Spleen (tissue), 11 donors: ENCODE data around the gene DNMT3B. TPM values are rescaled to one million over a fixed set of nuclear protein-coding genes. Genes with fewer than 3 reads are reported as not detected.

Experiments
- DNase-seq: peaks from one replicate; pipeline ENCODE4 v3.0.0-alpha.2; 2020
- H3K27ac ChIP-seq, 8 donors: fragments of 200-600 bp; sonication (generic) in 7 of 8; 1 replicate in 4 of 8; 2 replicates in 4 of 8; pipeline versions ENCODE4 v1.5.0 to v1.8.0; 2016 to 2021; ENCODE audit warnings: inconsistent platforms in 4 of 8, mild to moderate bottlenecking in 4 of 8, moderate library complexity in 1 of 8
- H3K27me3 ChIP-seq, 7 donors: fragments of 200-600 bp; sonication (generic) in 6 of 7; replicated peaks in 1 of 7; 1 replicate in 4 of 7; 2 replicates in 3 of 7; pipeline versions ENCODE4 v1.5.0 to v1.8.0; 2016 to 2021; ENCODE audit warnings: inconsistent platforms in 3 of 7, mild to moderate bottlenecking in 1 of 7
- H3K36me3 ChIP-seq, 6 donors: fragments of 200-600 bp; sonication (generic) in 5 of 6; 1 replicate in 4 of 6; 2 replicates in 2 of 6; pipeline versions ENCODE4 v1.5.0 to v1.8.0; 2016 to 2021; ENCODE audit warnings: inconsistent platforms in 2 of 6
- H3K4me1 ChIP-seq, 6 donors: fragments of 200-600 bp; sonication (generic) in 5 of 6; 1 replicate in 3 of 6; 2 replicates in 3 of 6; pipeline versions ENCODE4 v1.5.0 to v1.8.0; 2016 to 2021; ENCODE audit warnings: inconsistent platforms in 3 of 6
- H3K4me3 ChIP-seq, 8 donors: fragments of 200-600 bp; sonication (generic) in 7 of 8; 1 replicate in 4 of 8; 2 replicates in 4 of 8; pipeline versions ENCODE4 v1.5.0 to v1.8.0; 2016 to 2021; ENCODE audit warnings: inconsistent platforms in 4 of 8, mild to moderate bottlenecking in 4 of 8, moderate library complexity in 2 of 8
- H3K9me3 ChIP-seq, 8 donors: fragments of 200-600 bp; sonication (generic) in 7 of 8; 1 replicate in 4 of 8; 2 replicates in 4 of 8; pipeline versions ENCODE4 v1.5.0 to v1.8.0; 2016 to 2021; ENCODE audit warnings: inconsistent platforms in 4 of 8
- POLR2A ChIP-seq, 3 donors: fragments of 450-650 bp; IDR thresholded peaks; one replicate each; pipeline ENCODE4 v1.5.1; 2017; ENCODE audit warnings: antibody characterized with exemption in 3 of 3, mild to moderate bottlenecking in 1 of 3
- POLR2AphosphoS5 ChIP-seq, 3 donors: sonication (generic); formaldehyde crosslinking; IDR thresholded peaks; one replicate each; pipeline ENCODE4 v1.5.1; 2017; ENCODE audit warnings: antibody characterized with exemption in 3 of 3
- WGBS, 5 donors: extraction: QIAGEN DNeasy Blood & Tissue Kit in 3 of 5; methylation state at CpG; one replicate each; pipeline versions ENCODE4 v1.1.5 to v1.1.7; 2013 to 2018; 5-methylcytosine and 5-hydroxymethylcytosine counted together
- intact Hi-C: fragments of 100-400 bp; cut with DNase I; formaldehyde crosslinking; loops from one replicate; pipeline ENCODE4 v1.15.0; 2023; ENCODE audit warnings: low total_unique reads
- polyA plus RNA-seq, 3 donors: library from polyadenylated mRNA; stranded (reverse); fragments of 200-250 nt; gene quantifications; one replicate each; pipeline ENCODE4 v1.2.1, GENCODE V29; 2013
- total RNA-seq, 7 donors: library from RNA; depleted of rRNA in 3 of 7; stranded (reverse); fragments of >200 nt in 3 of 7; fragmentation: NEBNext Ultra II Directional in 4 of 7; extraction: Animal tissue kit (Norgen Biotek cat#: 25700) in 4 of 7; gene quantifications; one replicate each; pipeline versions ENCODE4 v1.1.0 to v1.2.1, GENCODE V29; 2016 to 2021
- TF ChIP-seq, protein P1 (sequence below), 11 experiments: fragments of 200-600 bp in 7 of 11; fragments of 450-650 bp in 4 of 11; sonication (generic) in 4 of 11; IDR thresholded peaks in 8 of 11; conservative IDR thresholded peaks in 3 of 11; 1 replicate in 7 of 11; 2 replicates in 4 of 11; pipeline versions ENCODE4 v1.4.0 to v1.8.0; 2016 to 2021; ENCODE audit warnings: antibody characterized with exemption in 11 of 11, inconsistent platforms in 4 of 11, mild to moderate bottlenecking in 1 of 11
- donor health status: healthy with polysubstance abuse.
- donor health status: DM: no; HTN: no; CAD: no; lungs with moderate emphysema.
- donor health status: DM: no; HTN: no; CAD: no.
- donor health status: Bipolar disorder and iron deficiency.
- donor health status: healthy.
- donor health status: DM: no; HTN: no; CAD: no.
- donor health status: DM: yes; HTN: yes; CAD: no.

The DNMT3B gene
- total and polyA plus RNA-seq, 10 donors = 0.20 to 1.6 (median 0.99) TPM

DNA sequence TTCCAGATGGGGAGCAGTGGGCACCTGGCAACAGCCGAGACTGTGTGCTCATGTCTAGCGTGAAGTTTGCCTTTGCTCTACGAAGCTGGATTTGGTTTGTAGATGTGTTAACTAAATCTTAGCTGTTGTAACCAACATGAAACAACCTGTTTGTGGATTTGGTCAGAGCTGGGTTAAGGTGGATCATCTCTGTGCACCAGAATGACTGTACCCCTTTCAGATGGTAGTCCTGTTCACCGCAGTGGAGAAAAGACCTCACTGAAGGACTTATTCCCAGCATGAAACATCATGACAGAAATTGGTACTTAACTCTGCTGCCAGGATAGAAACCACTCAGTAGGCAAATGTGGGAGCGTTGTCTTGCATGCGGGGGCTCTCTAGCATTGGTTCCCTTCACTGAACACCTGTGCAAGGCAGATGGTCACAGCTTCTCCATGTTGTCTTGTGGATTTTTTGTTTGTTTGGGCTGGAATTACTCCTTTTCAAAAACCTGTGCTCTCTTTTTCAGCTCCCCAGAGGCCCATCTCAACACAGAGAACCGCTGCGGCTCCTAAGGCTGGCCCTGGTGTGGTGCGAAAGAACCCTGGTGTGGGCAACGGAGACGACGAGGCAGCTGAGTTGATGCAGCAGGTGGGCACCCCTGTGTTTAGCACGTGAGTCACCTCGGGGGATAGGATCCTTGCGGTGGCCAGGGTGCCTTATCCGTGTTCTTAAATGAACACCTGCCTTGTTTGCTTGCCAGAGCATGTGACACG lies 77.2 kb downstream of the DNMT3B start:
- no peak overlapping the region for H3K4me3 ChIP-seq
- no peaks in the 10 kb centered on the region for H3K9me3 ChIP-seq
- H3K36me3 ChIP-seq = peaks cover 8 to 100% (median 84%) of the 10 kb centered on the region in 6 donors
- WGBS, 5 donors = 86 to 92% (median 92%) methylated on average over 17 of the region's 17 CpGs
- intact Hi-C loops = no loop called here
- TF ChIP-seq POLR2AphosphoS5 (IDR thresholded peaks at IDR 0.05) (no peak), POLR2A (IDR thresholded peaks at IDR 0.05) (no peak)
- TF ChIP-seq, protein P1, sequence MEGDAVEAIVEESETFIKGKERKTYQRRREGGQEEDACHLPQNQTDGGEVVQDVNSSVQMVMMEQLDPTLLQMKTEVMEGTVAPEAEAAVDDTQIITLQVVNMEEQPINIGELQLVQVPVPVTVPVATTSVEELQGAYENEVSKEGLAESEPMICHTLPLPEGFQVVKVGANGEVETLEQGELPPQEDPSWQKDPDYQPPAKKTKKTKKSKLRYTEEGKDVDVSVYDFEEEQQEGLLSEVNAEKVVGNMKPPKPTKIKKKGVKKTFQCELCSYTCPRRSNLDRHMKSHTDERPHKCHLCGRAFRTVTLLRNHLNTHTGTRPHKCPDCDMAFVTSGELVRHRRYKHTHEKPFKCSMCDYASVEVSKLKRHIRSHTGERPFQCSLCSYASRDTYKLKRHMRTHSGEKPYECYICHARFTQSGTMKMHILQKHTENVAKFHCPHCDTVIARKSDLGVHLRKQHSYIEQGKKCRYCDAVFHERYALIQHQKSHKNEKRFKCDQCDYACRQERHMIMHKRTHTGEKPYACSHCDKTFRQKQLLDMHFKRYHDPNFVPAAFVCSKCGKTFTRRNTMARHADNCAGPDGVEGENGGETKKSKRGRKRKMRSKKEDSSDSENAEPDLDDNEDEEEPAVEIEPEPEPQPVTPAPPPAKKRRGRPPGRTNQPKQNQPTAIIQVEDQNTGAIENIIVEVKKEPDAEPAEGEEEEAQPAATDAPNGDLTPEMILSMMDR (IDR thresholded peaks at IDR 0.05 in 8 of 11, conservative IDR thresholded peaks at IDR 0.05 in 3 of 11) = no peak
- H3K27me3 ChIP-seq = no peaks in the 10 kb centered on the region
- no peak overlapping the region for H3K27ac ChIP-seq
- peaks cover 0 to 17% (median 0%) of the 10 kb centered on the region in 6 donors for H3K4me1 ChIP-seq
- no peak for DNase-seq

DNA sequence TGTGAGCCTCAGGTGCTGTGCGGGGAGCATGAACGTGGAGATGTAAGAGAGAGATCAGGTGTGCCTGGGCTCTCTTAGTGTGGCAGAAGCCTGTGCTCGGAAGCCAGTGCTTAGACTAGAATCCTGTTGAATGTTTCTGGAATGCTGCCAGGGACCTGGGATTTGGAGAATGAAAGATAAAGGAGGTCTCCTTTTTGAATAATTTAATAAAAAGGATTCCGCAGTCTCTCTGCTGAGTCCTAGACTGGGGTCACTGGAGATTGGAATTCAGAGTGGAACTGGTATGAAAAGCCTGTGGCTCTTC lies 77.7 kb downstream of the DNMT3B start:
- TF ChIP-seq POLR2A (IDR thresholded peaks at IDR 0.05) (no peak), POLR2AphosphoS5 (IDR thresholded peaks at IDR 0.05) (no peak)
- TF ChIP-seq, protein P1 (IDR thresholded peaks at IDR 0.05 in 8 of 11, conservative IDR thresholded peaks at IDR 0.05 in 3 of 11) = no peak
- no peak for DNase-seq
- intact Hi-C loops = no loop called here
- WGBS, 5 donors = 78 to 96% (median 89%) methylated on average over 4 of the region's 4 CpGs
- H3K36me3 ChIP-seq = peaks cover 8 to 100% (median 82%) of the 10 kb centered on the region in 6 donors
- no peak overlapping the region for H3K27ac ChIP-seq
- H3K9me3 ChIP-seq = no peaks in the 10 kb centered on the region
- no peaks in the 10 kb centered on the region for H3K27me3 ChIP-seq
- H3K4me3 ChIP-seq = no peak overlapping the region
- peaks cover 0 to 17% (median 0%) of the 10 kb centered on the region in 6 donors for H3K4me1 ChIP-seq

DNA sequence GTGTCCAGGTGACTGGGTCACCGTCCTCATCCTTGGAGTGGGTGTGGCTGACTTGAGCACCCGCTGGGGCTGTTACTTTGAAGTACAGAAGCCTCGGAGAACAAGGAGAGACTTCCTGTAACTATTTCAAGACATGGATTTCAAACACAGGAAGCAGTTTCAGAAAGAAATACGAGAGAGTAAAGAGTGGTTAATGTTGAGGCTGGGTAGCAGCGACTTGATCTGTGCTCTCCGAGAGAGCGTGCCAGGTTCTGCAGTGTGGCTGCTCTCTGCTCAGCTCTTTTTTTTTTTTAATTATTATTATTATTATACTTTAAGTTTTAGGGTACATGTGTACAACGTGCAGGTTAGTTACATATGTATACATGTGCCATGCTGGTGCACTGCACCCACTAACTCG lies 79.0 kb downstream of the DNMT3B start:
- peaks cover 0 to 20% (median 0%) of the 10 kb centered on the region in 6 donors for H3K4me1 ChIP-seq
- no peak overlapping the region for H3K4me3 ChIP-seq
- H3K9me3 ChIP-seq = no peaks in the 10 kb centered on the region
- peaks cover 8 to 100% (median 77%) of the 10 kb centered on the region in 6 donors for H3K36me3 ChIP-seq
- 35 to 45% (median 42%) methylated on average over 8 to 9 of the region's 9 CpGs for WGBS, 5 donors
- intact Hi-C loops = no loop called here
- H3K27me3 ChIP-seq = no peaks in the 10 kb centered on the region
- TF ChIP-seq POLR2A (IDR thresholded peaks at IDR 0.05) (no peak), POLR2AphosphoS5 (IDR thresholded peaks at IDR 0.05) (no peak)
- TF ChIP-seq, protein P1 (IDR thresholded peaks at IDR 0.05 in 8 of 11, conservative IDR thresholded peaks at IDR 0.05 in 3 of 11) = no peak
- H3K27ac ChIP-seq = no peak overlapping the region
- no peak for DNase-seq

- Histone ChIP-seq H3K4me3 (no peak overlapping the region), H3K9me3 (no peaks in the 10 kb centered on the region), H3K27me3 (no peaks in the 10 kb centered on the region), H3K36me3 (peaks cover 7 to 100% (median 77%) of the 10 kb centered on the region in 6 donors), H3K4me1 (peaks cover 0 to 20% (median 0%) of the 10 kb centered on the region in 6 donors), H3K27ac (no peak overlapping the region)
- 74 to 93% (median 80%) methylated on average over 2 of the region's 2 CpGs for WGBS, 5 donors
- intact Hi-C loops = no loop called here
- TF ChIP-seq POLR2A (IDR thresholded peaks at IDR 0.05) (no peak), POLR2AphosphoS5 (IDR thresholded peaks at IDR 0.05) (no peak)
- TF ChIP-seq, protein P1 (IDR thresholded peaks at IDR 0.05 in 8 of 11, conservative IDR thresholded peaks at IDR 0.05 in 3 of 11) = no peak
- no peak for DNase-seq
These were observed 79.4 kb downstream of the DNMT3B start for GRCh38 chr20:32841632-32842031.
